Neural cell (in vitro differentiated cells): ENCODE data around the gene ELANE. TPM values are rescaled to one million over a fixed set of nuclear protein-coding genes. Genes with fewer than 3 reads are reported as not detected.

ENCODE experiments used
- H2AFZ ChIP-seq: fragments of 200-600, 300-800 bp; sonication (generic), shearing (Covaris generic); 2 replicates; pipeline ENCODE4 v1.6.0; 2014; ENCODE audit warnings: low read depth, mild to moderate bottlenecking, antibody characterized with exemption, low read length, moderate library complexity
- H3F3A ChIP-seq: fragments of 200-600 bp; shearing (Covaris generic); 2 replicates; pipeline ENCODE4 v1.6.1; 2016; ENCODE audit warnings: mild to moderate bottlenecking, moderate library complexity, mixed read lengths, antibody characterized with exemption, low read length; ENCODE audit not compliant: insufficient read depth, poor library complexity, severe bottlenecking
- H3K27ac ChIP-seq: fragments of 200-600, 300-800 bp; sonication (generic), shearing (Covaris generic); 2 replicates; pipeline ENCODE4 v1.5.1; 2014; ENCODE audit warnings: mild to moderate bottlenecking, low read length, moderate library complexity
- H3K27me3 ChIP-seq: fragments of 300-800, 200-600 bp; sonication (generic), shearing (Covaris generic); 2 replicates; pipeline ENCODE4 v1.6.0; 2014; ENCODE audit warnings: mild to moderate bottlenecking, low read depth, low read length, moderate library complexity; ENCODE audit not compliant: insufficient read depth
- H3K36me3 ChIP-seq: fragments of 300-800, 200-600 bp; sonication (generic), shearing (Covaris generic); 2 replicates; pipeline ENCODE4 v1.5.1; 2014; ENCODE audit warnings: mild to moderate bottlenecking, antibody characterized with exemption, low read length, moderate library complexity; ENCODE audit not compliant: insufficient read depth
- H3K4me2 ChIP-seq: fragments of 300-800, 200-600 bp; sonication (generic), shearing (Covaris generic); 2 replicates; pipeline ENCODE4 v1.6.0; 2014; ENCODE audit warnings: mild to moderate bottlenecking, low read length
- H3K4me3 ChIP-seq: fragments of 300-800, 200-600 bp; sonication (generic), shearing (Covaris generic); 2 replicates; pipeline ENCODE4 v1.5.1; 2014; ENCODE audit warnings: mild to moderate bottlenecking, low read length, moderate library complexity
- H3K79me2 ChIP-seq: fragments of 200-600 bp; shearing (Covaris generic); replicated peaks from 2 replicates; pipeline ENCODE4 v1.6.0; 2014; ENCODE audit warnings: mild to moderate bottlenecking, low read length, moderate library complexity; ENCODE audit not compliant: insufficient read depth
- H3K9ac ChIP-seq: fragments of 300-800, 200-600 bp; sonication (generic), shearing (Covaris generic); 2 replicates; pipeline ENCODE4 v1.6.1; 2016; ENCODE audit warnings: mild to moderate bottlenecking, low read length, mixed read lengths
- H3K9me2 ChIP-seq: fragments of 200-600 bp; shearing (Covaris generic); 2 replicates; pipeline ENCODE4 v1.6.1; 2016; ENCODE audit warnings: mild to moderate bottlenecking, low read length, mixed read lengths; ENCODE audit not compliant: insufficient read depth
- H3K9me3 ChIP-seq: fragments of 200-600, 300-800 bp; sonication (generic), shearing (Covaris generic); 2 replicates; pipeline ENCODE4 v1.6.1; 2016; ENCODE audit warnings: mild to moderate bottlenecking, mixed run types, low read length, moderate library complexity, mixed read lengths
- H4K20me1 ChIP-seq: fragments of 200-600 bp; shearing (Covaris generic); 2 replicates; pipeline ENCODE4 v1.6.1; 2016; ENCODE audit warnings: mild to moderate bottlenecking, mixed run types; ENCODE audit not compliant: insufficient read depth
- CTCF ChIP-seq: fragments of 450-650 bp; IDR thresholded peaks from 2 replicates; pipeline ENCODE4 v1.5.1; 2014; ENCODE audit warnings: antibody characterized with exemption, mild to moderate bottlenecking, moderate library complexity; ENCODE audit not compliant: poor library complexity, severe bottlenecking
- EP300 ChIP-seq: fragments of 450-650 bp; conservative IDR thresholded peaks from 2 replicates; pipeline ENCODE4 v1.6.1; 2014; ENCODE audit warnings: antibody characterized with exemption, mild to moderate bottlenecking, moderate library complexity; ENCODE audit not compliant: poor library complexity, severe bottlenecking
- EZH2 ChIP-seq: fragments of 200-600, 300-800 bp; shearing (Covaris generic), sonication (generic); IDR thresholded peaks from 2 replicates; pipeline ENCODE4 v1.6.1; 2014; ENCODE audit warnings: antibody characterized with exemption, low read length, borderline replicate concordance, mild to moderate bottlenecking; ENCODE audit not compliant: insufficient read depth, poor library complexity, severe bottlenecking
- MXI1 ChIP-seq: fragments of 450-650 bp; conservative IDR thresholded peaks from 2 replicates; pipeline ENCODE4 v1.6.1; 2014; ENCODE audit warnings: antibody characterized with exemption, mild to moderate bottlenecking; ENCODE audit not compliant: poor library complexity, severe bottlenecking
- POLR2AphosphoS5 ChIP-seq: IDR thresholded peaks from 2 replicates; pipeline ENCODE4 v1.6.1; 2012
- RAD21 ChIP-seq: fragments of 450-650 bp; conservative IDR thresholded peaks from 2 replicates; pipeline ENCODE4 v1.6.1; 2014; ENCODE audit warnings: antibody characterized with exemption, mild to moderate bottlenecking, moderate library complexity
- REST ChIP-seq: IDR thresholded peaks from 2 replicates; pipeline ENCODE4 v1.6.1; 2012; ENCODE audit warnings: borderline replicate concordance
- SMC3 ChIP-seq: fragments of 450-650 bp; conservative IDR thresholded peaks from 2 replicates; pipeline ENCODE4 v1.6.1; 2014; ENCODE audit warnings: antibody characterized with exemption, mild to moderate bottlenecking, moderate library complexity; ENCODE audit not compliant: poor library complexity
- TAF1 ChIP-seq: IDR thresholded peaks from 2 replicates; pipeline ENCODE4 v1.6.1; 2012; ENCODE audit warnings: low read depth
- polyA plus RNA-seq: library from polyadenylated mRNA; depleted of rRNA; stranded (reverse); fragments of >200 nt; gene quantifications from 2 replicates; pipeline ENCODE4 v1.2.3, GENCODE V29; 2014

ELANE gene
- polyA plus RNA-seq, 1 donor from 2014 or later, result not detected

GRCh38 chr19:827710-828321 is 24.3 kb upstream of the ELANE start, which contains the start of gene AZU1:
Gene AZU1, plus strand, starts transcription at chr19:827837. Its CDS starts 10 bp downstream, at chr19:827847.
- H3K9me2 ChIP-seq, result no peaks in the 10 kb centered on the region
- no peaks in the 10 kb centered on the region for H3K36me3 ChIP-seq
- no peak within 1 kb of the TSS for H2AFZ ChIP-seq
- no peak within 1 kb of the TSS for H3K4me2 ChIP-seq
- no peak within 1 kb of the TSS for H3K27ac ChIP-seq
- no peak within 1 kb of the TSS for H3K9ac ChIP-seq
- H3K27me3 ChIP-seq, result no peaks in the 10 kb centered on the region
- H3F3A ChIP-seq, result no peaks in the 10 kb centered on the region
- no peaks in the 10 kb centered on the region for H4K20me1 ChIP-seq
- H3K79me2 ChIP-seq, result peaks cover 1% of the 10 kb centered on the region
- no peak for TF ChIP-seq MXI1
- no peak for TF ChIP-seq CTCF
- TF ChIP-seq SMC3, result no peak
- no peak for TF ChIP-seq REST
- no peak for TF ChIP-seq TAF1
- TF ChIP-seq EP300, result no peak
- no peaks in the 10 kb centered on the region for H3K9me3 ChIP-seq
- no peak within 1 kb of the TSS for H3K4me3 ChIP-seq

- TF ChIP-seq REST, result no peak
- TF ChIP-seq POLR2AphosphoS5, result no peak
- TF ChIP-seq EZH2, result no peak
- TF ChIP-seq TAF1, result no peak
- TF ChIP-seq RAD21, result no peak
- no peak for TF ChIP-seq CTCF
- no peak for TF ChIP-seq SMC3
- TF ChIP-seq EP300, result no peak
- no peak for TF ChIP-seq MXI1
- no peaks in the 10 kb centered on the region for H4K20me1 ChIP-seq
- H3K36me3 ChIP-seq, result no peaks in the 10 kb centered on the region
- H3K9me2 ChIP-seq, result no peaks in the 10 kb centered on the region
- no peaks in the 10 kb centered on the region for H3K27me3 ChIP-seq
- no peaks in the 10 kb centered on the region for H3F3A ChIP-seq
- no peak overlapping the region for H2AFZ ChIP-seq
- no peaks in the 10 kb centered on the region for H3K79me2 ChIP-seq
- H3K27ac ChIP-seq, result no peak overlapping the region
- no peak overlapping the region for H3K4me3 ChIP-seq
- no peaks in the 10 kb centered on the region for H3K9me3 ChIP-seq
- H3K4me2 ChIP-seq, result no peak overlapping the region
- H3K9ac ChIP-seq, result no peak overlapping the region
These were observed 22.9 kb upstream of the ELANE start for GRCh38 chr19:829129-829758.
